ENCODE results near the gene GLI3. TPM values are rescaled to one million over a fixed set of nuclear protein-coding genes. Genes with fewer than 3 reads are reported as not detected.

The GLI3 gene
- total and polyA plus RNA-seq, 10 donors = 0.17 to 9.2 (median 1.8) TPM

DNA sequence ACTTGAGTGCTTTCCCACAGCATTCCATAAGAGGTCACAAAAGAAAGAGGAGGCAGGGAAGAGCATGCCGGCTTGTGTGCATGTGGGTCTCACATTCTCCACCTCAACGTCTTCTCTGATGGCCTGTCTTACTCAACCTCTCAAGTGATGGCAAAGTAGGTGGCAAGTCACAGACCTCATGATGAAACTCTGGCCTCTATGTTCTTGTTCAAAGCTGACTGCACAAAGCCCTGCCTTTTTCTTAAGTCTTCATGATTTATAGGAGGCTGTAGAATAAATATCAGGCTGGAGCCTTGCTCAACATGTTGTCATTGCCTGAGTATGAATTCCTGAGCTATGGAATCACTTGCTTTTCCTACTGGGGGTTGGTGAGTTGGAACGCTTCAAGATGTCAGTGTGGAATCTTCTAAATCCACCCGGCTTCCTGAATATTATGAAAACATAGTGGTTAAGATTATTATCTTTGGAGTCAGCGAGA lies 320.5 kb downstream of the GLI3 start:
- Histone ChIP-seq H3K27me3 (replicated peaks in 1 of 7) (no peaks in the 10 kb centered on the region), H3K4me1 (no peaks in the 10 kb centered on the region), H3K9me3 (no peaks in the 10 kb centered on the region), H3K36me3 (no peaks in the 10 kb centered on the region), H3K4me3 (no peak overlapping the region), H3K27ac (no peak overlapping the region)
- intact Hi-C loops (cut with DNase I; ENCODE audit: low total_unique reads) = no loop called here
- 71 to 90% (median 86%) methylated on average over 5 of the region's 5 CpGs for WGBS, 5 donors
- no peak for DNase-seq
- no peak for TF ChIP-seq POLR2A (IDR thresholded peaks at IDR 0.05)
- TF ChIP-seq, protein P1, sequence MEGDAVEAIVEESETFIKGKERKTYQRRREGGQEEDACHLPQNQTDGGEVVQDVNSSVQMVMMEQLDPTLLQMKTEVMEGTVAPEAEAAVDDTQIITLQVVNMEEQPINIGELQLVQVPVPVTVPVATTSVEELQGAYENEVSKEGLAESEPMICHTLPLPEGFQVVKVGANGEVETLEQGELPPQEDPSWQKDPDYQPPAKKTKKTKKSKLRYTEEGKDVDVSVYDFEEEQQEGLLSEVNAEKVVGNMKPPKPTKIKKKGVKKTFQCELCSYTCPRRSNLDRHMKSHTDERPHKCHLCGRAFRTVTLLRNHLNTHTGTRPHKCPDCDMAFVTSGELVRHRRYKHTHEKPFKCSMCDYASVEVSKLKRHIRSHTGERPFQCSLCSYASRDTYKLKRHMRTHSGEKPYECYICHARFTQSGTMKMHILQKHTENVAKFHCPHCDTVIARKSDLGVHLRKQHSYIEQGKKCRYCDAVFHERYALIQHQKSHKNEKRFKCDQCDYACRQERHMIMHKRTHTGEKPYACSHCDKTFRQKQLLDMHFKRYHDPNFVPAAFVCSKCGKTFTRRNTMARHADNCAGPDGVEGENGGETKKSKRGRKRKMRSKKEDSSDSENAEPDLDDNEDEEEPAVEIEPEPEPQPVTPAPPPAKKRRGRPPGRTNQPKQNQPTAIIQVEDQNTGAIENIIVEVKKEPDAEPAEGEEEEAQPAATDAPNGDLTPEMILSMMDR (IDR thresholded peaks at IDR 0.05 in 8 of 11, conservative IDR thresholded peaks at IDR 0.05 in 3 of 11) = no peak
- TF ChIP-seq POLR2AphosphoS5 (IDR thresholded peaks at IDR 0.05) = no peak

DNA sequence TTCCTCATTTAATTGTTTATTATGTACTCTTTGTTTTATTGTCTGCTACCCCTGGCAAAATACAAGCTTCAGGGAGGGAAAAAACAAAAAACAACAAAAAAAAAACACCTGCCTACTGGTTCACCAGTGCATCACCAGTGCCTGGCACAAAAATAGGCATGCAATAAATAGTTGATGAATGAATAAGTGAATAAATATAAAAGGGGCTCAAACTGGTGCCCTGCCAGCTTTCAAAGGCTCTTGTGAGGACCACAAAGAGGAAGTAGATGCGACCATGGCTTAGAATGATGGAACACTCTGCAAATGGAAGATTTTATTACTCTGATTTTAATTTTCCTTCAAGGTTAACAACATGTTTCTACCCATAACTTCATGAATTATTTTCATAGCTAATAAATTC lies 321.1 kb downstream of the GLI3 start:
- no peak for TF ChIP-seq POLR2AphosphoS5 (IDR thresholded peaks at IDR 0.05)
- TF ChIP-seq, protein P1 (IDR thresholded peaks at IDR 0.05 in 8 of 11, conservative IDR thresholded peaks at IDR 0.05 in 3 of 11) = no peak
- TF ChIP-seq POLR2A (IDR thresholded peaks at IDR 0.05) = no peak
- Histone ChIP-seq H3K27ac (no peak overlapping the region), H3K4me1 (no peaks in the 10 kb centered on the region), H3K4me3 (no peak overlapping the region), H3K36me3 (no peaks in the 10 kb centered on the region), H3K27me3 (replicated peaks in 1 of 7) (no peaks in the 10 kb centered on the region), H3K9me3 (no peaks in the 10 kb centered on the region)
- DNase-seq = no peak
- intact Hi-C loops (cut with DNase I; ENCODE audit: low total_unique reads) = no loop called here
- WGBS, 5 donors = 12 to 40% (median 38%) methylated on average over 1 of the region's 1 CpG

DNA sequence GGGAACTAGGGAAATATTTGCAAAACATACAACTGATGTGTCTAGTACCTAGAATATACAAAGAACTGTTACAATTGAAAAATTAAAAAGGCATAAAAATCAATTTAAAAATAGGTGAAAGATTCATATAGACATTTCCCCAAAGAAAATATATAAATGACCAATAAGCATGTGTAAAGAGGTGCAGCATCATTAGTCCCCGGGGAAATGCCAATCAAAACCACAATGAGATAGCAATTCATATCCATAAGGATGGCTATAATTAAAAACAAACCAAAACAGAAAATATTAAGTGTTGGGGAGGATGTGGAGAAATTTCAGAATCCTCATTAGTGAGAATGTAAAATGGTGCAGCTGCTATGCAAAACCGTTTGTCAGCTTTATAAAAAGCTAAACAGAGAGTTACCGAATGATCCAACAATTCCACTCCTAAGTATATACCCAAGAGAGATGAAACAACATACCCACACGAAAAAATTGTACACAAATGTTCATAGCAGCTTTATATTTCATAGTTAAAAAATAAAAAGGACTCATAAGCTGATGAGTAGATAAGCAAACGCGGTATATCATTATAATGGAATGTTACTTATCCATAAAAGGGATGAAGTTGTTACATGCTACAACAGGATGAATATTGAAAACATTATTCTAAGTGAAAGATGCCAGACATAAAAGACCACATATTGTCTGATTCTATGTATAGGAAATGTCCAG lies 324.0 kb downstream of the GLI3 start:
- intact Hi-C loops (cut with DNase I; ENCODE audit: low total_unique reads) = no loop called here
- Histone ChIP-seq H3K27me3 (replicated peaks in 1 of 7) (no peaks in the 10 kb centered on the region), H3K27ac (no peak overlapping the region), H3K9me3 (no peaks in the 10 kb centered on the region), H3K4me3 (no peak overlapping the region), H3K36me3 (no peaks in the 10 kb centered on the region), H3K4me1 (no peaks in the 10 kb centered on the region)
- 80 to 88% (median 84%) methylated on average over 6 of the region's 6 CpGs for WGBS, 5 donors
- no peak for DNase-seq
- TF ChIP-seq POLR2AphosphoS5 (IDR thresholded peaks at IDR 0.05) = no peak
- no peak for TF ChIP-seq POLR2A (IDR thresholded peaks at IDR 0.05)
- TF ChIP-seq, protein P1 (IDR thresholded peaks at IDR 0.05 in 8 of 11, conservative IDR thresholded peaks at IDR 0.05 in 3 of 11) = no peak

DNA sequence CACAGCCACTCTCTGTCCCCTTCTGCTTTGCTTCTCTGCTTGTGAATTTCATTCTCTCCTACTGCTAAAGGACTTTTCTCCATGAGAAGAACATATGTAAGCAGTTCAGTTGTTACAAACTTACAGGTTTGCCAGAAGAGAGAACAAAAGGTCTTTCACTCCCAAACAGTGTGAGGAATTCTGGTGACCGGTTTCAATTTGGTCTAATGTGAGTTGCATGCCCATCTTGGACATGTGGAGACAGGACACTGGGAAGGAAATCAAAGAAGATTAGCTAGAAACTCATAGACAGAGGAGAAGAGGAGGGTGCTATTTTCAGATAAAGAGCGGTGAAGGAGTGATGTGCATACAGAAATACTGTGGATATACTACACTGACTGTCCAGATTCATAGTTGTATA lies 324.6 kb downstream of the GLI3 start:
- Histone ChIP-seq H3K4me1 (no peaks in the 10 kb centered on the region), H3K4me3 (no peak overlapping the region), H3K36me3 (no peaks in the 10 kb centered on the region), H3K27me3 (replicated peaks in 1 of 7) (no peaks in the 10 kb centered on the region), H3K9me3 (no peaks in the 10 kb centered on the region), H3K27ac (no peak overlapping the region)
- no peak for TF ChIP-seq POLR2AphosphoS5 (IDR thresholded peaks at IDR 0.05)
- TF ChIP-seq, protein P1 (IDR thresholded peaks at IDR 0.05 in 8 of 11, conservative IDR thresholded peaks at IDR 0.05 in 3 of 11) = no peak
- TF ChIP-seq POLR2A (IDR thresholded peaks at IDR 0.05) = no peak
- intact Hi-C loops (cut with DNase I; ENCODE audit: low total_unique reads) = no loop called here
- no peak for DNase-seq
- 86 to 98% (median 91%) methylated on average over 2 of the region's 2 CpGs for WGBS, 5 donors

Data from spleen (tissue), 11 donors.